GM18870 (cell line): ENCODE data around the gene CD70.
"Not testable (repeated sequence)": the region's sequence is repeated elsewhere in the genome, so short reads cannot be mapped to it uniquely, and the experiment has no call there.

Source experiments
- ATAC-seq: cut with Tn5 transposase; IDR thresholded peaks from one replicate; pipeline ENCODE4 v1.9.1; 2021; ENCODE audit warnings: moderate library complexity; ENCODE audit not compliant: unreplicated experiment

CD70 gene

DNA sequence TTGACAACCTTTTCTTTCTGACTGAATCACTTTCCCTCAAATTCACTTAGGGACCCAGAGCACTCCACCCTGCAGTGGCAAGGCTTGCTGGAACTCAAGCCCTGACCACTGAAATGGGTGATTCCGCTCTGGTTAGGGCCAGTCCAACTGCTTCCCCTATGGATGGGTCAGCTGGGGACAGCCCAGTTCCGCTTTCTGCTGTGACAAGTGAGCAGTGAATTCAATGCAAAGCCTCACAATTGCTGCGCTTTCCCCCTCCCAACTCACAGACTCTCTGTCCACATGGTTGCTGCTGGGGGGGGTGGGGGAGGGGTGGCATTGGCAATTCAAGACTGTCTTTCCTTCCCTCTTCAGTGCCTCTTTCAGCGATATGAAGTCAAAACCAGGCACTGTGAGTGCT lies 18.7 kb downstream of the CD70 start:
- ATAC-seq: no peak

DNA sequence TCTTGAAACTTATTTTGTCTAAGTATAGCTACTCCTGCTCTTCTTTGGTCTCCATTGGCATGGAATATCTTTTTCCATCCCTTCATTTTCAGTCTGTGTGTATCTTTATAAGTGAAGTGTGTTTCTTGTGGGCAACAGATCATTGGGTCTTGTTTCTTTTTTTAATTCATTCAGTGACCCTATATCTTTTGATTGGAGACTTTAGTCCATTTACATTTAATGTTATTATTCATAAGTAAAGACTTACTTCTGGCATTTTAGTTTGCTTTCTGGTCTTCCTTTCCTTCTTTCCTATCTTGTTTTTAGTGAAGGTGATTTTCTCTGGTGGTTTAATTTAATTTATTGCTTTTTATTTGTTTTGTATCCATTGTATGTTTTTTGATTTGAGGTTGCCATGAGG lies 19.8 kb downstream of the CD70 start:
- ATAC-seq: no peak

DNA sequence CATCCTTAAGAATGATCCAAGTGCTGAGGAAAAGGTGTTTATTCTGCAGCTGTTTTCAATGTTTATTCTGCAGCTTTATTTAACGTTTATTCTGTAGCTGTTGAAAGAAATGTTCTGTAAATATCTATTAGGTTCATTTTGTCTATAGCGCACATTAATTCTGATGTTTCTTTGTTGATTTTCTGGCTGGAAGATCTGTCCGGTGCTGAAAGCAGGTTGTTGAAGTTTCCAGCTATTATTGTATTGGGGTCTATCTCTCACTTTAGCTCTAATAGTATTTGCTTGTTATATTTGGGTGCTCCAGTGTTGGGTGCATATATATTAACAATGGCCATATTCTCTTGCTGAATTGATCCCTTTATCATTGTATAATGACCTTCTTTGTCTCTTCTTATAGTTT lies 20.2 kb downstream of the CD70 start:
- ATAC-seq: no peak

DNA sequence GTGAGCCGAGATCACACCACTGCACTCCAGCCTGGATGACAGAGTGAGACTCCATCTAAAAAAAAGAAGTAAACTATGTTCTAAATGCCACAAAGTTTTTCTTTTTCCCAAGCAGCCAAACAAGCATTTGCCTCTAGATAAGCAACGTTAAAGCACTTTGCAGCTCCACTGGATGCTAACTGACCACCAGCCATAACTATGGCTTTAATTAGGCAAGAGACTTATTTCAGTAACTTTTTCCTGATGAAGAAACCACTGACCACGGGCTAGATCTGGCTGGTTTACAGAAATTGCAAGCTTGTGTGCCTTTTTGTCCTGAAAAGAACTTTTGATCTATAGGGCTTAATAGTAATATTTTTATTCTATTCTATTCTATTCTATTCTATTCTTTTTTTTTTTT lies 22.1 kb downstream of the CD70 start:
- no peak for ATAC-seq

DNA sequence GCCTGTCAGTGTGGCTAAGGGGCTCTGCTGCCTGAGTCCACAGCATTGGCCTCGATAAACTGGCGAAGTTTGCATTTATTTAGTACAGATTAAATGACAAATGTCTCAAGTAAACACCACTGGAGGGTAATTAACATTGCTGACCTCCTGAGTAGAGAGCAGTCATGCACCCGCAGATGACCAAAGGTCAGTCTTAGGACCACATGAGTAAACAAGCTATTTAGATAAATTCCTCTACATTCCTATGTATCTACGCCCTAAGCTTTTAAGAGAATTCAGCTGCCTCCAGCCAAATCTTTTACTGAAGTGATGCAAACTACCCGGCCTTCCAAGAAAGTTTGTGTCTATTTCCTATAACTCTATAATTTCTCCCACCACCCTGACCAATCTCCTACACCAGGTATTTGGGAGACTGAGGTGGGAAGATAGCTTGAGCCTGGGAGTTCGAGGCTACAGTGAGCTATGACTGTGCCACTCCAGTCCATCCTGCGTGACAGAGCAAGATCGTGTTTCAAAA lies 22.9 kb downstream of the CD70 start:
- no peak for ATAC-seq

DNA sequence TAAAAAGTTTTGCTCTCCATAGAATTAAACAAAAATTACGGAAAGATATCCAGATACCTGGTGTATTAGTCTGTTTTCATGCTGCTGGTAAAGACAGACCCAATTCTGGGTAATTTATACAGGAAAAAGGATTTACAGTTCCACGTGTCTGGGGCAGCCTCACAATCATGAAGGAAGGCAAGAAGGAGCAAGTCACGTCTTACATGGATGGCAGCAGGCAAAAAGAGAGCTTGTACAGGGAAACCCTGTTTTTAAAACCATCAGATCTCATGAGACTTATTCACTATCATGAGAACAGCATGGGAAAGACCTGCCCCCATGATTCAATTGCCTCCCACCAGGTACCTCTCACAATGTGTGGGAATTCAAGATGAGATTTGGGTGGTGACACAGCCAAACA lies 24.2 kb downstream of the CD70 start:
- not testable (repeated sequence) for ATAC-seq

DNA sequence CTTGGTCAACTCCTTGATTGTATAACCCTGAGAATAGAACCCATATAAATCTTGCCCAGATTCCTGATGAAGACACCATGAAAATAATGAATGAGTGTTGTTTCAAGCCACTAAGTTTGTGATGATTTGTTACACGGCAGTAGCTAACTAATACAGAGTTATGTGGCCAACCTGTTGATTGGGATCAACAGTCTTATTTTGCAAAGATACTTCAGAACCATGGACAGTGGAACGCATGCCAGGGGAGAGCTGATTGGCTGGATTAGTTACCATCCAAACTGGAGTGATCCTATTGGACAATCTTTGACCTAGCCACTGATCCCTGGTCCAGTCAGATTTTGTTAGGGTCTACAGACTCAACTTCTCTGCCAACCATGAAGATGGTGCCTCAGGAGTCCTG lies 26.6 kb downstream of the CD70 start:
- no peak for ATAC-seq

DNA sequence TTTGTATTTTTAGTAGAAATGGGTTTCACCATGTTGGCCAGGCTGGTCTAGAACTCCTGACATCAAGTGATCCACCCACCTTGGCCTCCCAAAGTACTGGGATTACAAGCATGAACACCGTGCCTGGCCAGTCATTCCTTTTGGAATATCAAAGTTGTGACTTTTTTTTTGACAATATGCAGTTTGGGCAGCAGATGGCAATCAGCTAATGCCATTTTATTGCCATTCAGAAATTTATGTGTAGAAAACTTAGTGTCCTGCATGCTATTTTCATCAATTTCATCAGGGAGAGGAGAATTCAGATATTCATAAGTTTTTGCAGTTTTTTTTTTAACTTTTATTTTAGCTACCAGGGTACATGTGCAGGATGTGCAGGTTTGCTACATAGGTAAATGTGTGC lies 28.5 kb downstream of the CD70 start:
- ATAC-seq: not testable (repeated sequence)

DNA sequence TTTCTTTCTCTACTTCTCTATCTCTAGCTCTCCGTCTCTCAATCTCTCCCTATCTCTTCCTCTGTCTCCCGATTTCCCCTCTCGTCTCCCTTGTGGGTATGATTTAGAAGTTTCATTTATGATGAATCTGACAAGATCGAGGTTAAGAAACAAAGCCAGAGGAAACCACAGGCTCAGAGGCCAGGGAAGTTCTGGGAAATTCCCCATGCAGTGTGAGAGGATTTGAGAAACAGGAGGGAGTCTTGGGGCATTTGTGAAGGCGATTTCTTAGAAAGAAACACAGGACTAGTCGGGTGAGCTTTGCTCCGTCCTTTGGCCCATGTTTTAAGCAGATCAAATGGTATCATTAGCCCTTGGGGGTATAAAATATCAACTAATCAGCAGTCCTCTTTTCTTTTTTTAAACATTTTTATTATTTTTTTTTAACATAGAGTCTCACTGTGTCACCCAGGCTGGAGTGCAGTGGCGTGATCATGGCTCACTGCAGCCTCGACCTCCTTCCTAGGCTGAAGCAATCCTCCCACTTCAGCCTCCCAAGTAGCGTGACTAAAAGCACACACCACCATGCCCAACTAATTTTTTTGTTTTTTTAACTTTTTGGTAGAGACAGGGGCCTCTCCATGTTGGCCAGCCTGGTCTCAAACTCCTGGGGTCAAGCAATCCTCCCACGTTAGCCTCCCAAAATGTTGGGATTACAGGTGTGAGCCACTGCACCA lies 34.3 kb downstream of the CD70 start:
- no peak for ATAC-seq

DNA sequence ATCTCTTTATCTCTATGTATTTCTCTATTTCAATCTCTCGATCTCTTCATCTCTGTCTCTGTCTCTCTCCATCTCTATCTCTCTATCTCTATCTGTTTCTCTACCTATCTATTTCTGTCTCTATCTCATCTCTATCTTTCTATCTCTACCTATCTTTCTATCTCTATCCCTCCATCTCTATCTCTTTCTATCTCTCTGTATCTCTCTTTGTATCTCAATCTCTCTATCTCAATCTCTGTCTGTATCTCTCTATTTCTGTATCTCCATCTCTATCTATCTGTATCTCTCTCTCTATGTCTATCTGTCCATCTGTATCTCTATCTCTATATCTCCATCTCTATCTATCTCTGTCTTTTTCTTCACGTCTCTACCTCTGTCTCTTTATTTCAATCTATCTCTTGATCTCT lies 34.9 kb downstream of the CD70 start:
- no peak for ATAC-seq

DNA sequence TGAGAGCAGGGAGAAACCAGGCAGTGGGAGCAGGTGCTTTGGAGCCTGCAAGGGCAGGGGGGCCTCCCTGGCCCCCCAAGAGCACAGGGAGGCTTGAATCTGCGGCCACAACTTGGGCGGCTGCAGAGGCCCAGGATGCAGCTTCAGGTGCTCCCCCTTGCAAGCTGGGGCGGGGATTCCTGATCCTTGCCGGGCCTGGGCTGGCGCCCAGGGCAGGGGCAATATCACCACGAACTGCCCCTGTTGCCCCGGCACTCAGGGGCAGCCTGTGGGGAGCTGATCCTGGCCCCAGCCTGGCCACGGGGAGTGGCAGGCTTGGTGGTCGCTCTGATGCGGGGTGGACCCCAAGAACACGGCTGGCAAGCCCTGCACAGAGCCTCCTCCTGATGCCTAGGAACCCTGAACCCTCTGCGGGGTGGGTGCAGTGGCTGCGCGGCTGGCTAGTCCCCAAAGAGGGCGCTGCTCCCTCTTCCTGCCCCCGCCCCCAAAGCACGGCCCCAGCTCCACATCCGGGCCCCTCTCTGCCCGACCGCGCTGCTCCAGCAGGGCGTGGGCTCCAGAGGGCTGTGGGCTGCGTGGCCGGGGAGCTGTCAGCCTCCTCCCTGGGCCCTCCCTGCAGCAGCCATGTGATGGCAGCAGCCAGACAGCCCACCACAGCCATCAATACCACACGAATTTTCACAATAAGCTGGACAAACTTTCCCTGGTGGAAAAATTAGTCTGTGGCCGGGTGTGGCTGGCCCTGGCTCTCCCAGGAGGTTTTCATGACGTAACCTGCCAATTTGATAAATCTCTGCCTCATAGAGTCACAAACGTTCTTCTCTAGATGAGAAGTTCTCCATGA lies 39.1 kb downstream of the CD70 start:
- no peak for ATAC-seq

DNA sequence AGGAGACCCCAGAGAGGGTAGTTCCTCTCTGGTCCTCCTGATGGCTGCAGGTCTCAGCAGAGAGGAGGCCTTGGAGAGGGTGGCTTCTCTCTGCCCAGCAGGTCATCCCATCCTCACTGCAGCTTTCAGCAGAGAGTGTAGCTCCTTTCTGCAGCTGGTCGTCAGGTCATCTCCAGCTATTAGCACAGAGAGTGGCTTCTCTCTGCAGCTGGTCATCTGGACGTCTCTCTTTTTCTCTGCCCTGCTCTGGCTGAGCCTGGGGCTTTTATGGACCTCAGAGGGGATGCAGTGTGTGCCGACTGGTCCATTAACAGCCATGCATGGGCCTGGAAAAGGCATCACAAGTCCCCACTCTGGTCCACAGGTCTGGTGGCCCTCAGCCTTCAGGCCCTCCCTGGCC lies 39.9 kb downstream of the CD70 start:
- no peak for ATAC-seq

DNA sequence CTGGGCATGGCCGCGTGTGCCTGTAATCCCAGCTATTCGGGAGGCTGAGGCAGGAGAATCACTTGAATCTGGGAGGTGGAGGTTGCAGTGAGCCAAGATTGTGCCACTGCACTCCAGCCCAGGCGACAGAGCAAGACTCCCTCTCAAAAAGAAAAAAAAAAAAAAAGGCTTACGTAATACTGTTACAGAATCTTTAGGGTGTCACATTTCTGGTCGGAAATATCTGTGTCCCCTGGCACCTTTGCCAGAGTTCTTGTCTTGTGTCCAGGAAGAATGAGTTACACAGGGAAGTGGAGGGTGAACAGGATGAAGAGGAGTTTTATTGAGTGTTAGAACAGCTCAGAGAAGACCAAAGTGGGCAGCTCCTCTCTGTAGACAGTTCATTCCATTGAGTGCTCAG lies 40.3 kb downstream of the CD70 start:
- not testable (repeated sequence) for ATAC-seq

DNA sequence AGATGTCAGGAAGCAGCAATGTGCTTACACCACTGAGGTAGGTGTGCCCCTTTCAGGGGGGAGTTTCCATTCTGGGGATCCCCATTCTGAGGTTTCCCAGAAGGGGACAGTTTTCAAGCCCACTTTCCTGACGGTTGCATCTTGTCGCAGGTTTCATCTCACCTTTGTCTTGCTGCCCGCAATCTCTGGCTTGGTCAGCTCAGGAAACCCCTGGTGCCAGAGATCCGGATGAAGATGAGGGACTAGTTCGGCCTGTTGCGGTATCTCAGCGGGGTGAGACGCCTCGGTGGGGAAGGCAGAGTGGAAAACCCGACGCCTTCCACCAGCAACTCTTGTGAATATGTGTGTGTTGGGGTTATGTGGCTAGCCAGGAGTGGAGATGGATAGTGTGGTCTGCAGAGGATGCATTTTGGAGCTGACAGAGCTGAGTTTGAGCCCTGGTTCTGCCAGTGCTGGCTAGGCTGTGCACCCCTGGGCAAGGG lies 47.0 kb downstream of the CD70 start:
- ATAC-seq: no peak

DNA sequence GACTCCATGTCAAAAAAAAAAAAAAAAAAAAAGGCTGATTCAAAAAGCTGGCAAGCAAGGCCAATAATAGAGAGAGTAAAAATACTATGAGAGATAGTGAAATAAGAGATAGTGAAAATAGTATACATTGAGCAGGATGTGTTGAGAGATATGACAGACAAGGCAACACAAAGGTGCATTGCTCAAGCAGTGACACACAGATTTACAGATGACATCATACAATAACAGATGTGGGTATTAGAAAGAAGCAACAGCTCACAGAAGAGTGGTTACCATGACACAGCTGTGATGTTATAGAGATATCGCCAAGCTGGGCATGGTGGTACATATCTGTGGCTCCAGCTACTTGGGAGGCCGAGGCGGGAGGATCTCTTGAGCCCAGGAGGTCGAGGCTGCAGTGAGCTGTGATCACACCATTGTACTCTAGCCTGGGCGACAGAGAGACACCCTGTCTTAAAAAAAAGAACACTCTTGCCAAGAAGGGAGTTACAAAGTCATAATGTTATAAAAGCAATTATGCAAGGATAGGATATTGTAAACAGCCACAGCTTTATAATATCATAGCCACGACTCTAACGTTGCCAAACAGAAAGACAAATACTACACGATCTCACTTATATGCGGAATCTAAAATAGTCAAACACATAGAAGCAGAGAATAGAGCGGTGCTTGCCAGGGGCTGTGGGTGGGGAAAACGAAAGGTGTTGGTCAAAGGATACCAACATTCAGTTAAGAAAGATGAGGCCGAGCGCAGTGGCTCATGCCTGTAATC lies 49.8 kb downstream of the CD70 start:
- ATAC-seq: no peak

DNA sequence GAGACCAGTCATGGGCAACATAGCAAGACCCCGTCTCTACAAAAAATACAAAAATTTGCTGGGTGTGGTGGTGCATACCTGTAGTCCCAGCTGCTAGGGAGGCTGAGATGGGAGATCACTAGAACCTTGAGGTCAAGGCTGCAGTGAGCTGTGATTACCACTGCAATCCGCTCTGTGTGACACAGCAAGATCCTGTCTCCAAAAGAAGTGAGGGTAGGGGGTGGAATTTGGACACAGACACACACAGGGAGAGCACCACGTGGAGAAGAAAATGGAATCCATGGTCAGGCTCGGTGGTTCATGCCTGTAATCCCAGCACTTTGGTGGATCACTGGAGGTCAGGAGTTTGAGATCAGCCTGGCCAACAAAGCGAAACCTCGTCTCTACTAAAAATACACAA lies 51.4 kb downstream of the CD70 start:
- no peak for ATAC-seq
